Gastroesophageal sphincter (tissue), 3 donors: ENCODE results near the gene DAND5.

Experiments
- EP300 ChIP-seq: sonication (generic); formaldehyde crosslinking; IDR thresholded peaks from one replicate; pipeline ENCODE4 v1.6.1; 2017; ENCODE audit warnings: antibody characterized with exemption, mild to moderate bottlenecking
- POLR2A ChIP-seq, 2 donors: fragments of 450-650 bp; IDR thresholded peaks; one replicate each; pipeline ENCODE4 v1.6.1; 2017; ENCODE audit warnings: antibody characterized with exemption in 2 of 2, mild to moderate bottlenecking in 2 of 2, moderate library complexity in 1 of 2
- POLR2AphosphoS5 ChIP-seq: sonication (generic); formaldehyde crosslinking; IDR thresholded peaks from one replicate; pipeline ENCODE4 v1.6.1; 2017; ENCODE audit warnings: antibody characterized with exemption
- TF ChIP-seq, protein P1 (sequence below), 4 experiments: fragments of 200-600 bp in 2 of 4; fragments of 450-650 bp in 2 of 4; sonication (generic) in 1 of 4; IDR thresholded peaks; one replicate each; pipeline ENCODE4 v1.5.1; 2017 to 2019; ENCODE audit warnings: antibody characterized with exemption in 4 of 4, mild to moderate bottlenecking in 2 of 4, moderate library complexity in 2 of 4

DNA sequence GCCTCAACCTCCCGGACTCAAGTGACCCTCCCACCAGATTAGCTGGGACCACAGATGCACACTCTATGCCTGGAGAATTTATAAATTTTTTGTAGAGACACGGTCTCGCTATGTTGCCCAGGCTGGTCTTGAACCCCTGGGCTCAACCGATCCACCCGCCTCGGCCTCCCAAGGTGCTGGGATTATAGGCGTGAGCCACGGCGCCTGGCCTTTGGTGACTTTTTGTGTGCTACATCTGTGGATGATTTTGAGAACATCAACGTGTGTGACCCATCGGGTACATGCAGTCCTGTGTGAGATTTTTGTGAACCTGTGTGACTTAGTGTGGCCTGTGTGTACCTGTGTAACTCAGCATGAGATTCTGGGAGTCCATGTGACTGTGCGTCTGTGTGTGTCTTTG lies 17.4 kb downstream of the DAND5 start:
- TF ChIP-seq POLR2AphosphoS5 (no peak), POLR2A (IDR thresholded peaks at IDR 0.05) (no peak), EP300 (no peak)
- TF ChIP-seq, protein P1, sequence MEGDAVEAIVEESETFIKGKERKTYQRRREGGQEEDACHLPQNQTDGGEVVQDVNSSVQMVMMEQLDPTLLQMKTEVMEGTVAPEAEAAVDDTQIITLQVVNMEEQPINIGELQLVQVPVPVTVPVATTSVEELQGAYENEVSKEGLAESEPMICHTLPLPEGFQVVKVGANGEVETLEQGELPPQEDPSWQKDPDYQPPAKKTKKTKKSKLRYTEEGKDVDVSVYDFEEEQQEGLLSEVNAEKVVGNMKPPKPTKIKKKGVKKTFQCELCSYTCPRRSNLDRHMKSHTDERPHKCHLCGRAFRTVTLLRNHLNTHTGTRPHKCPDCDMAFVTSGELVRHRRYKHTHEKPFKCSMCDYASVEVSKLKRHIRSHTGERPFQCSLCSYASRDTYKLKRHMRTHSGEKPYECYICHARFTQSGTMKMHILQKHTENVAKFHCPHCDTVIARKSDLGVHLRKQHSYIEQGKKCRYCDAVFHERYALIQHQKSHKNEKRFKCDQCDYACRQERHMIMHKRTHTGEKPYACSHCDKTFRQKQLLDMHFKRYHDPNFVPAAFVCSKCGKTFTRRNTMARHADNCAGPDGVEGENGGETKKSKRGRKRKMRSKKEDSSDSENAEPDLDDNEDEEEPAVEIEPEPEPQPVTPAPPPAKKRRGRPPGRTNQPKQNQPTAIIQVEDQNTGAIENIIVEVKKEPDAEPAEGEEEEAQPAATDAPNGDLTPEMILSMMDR (IDR thresholded peaks at IDR 0.05): no peak
